HepG2 (cell line): ENCODE data around the gene MMRN2.

ENCODE experiments used
- CTCF ChIP-seq: sonication (generic); formaldehyde crosslinking; IDR thresholded peaks from 2 replicates; pipeline ENCODE4 v1.5.0; 2020; ENCODE audit warnings: mild to moderate bottlenecking, missing genetic modification reagents, moderate library complexity
- E2F1 ChIP-seq: sonication (generic); formaldehyde crosslinking; IDR thresholded peaks from 2 replicates; pipeline ENCODE4 v1.5.0; 2020; ENCODE audit warnings: missing genetic modification reagents
- RXRA ChIP-seq: sonication (generic); formaldehyde crosslinking; IDR thresholded peaks from 2 replicates; pipeline ENCODE4 v1.5.1; 2020; ENCODE audit warnings: missing genetic modification reagents
- SNAPC2 ChIP-seq: sonication (generic); formaldehyde crosslinking; IDR thresholded peaks from 2 replicates; pipeline ENCODE4 v1.8.1; 2022; ENCODE audit warnings: mild to moderate bottlenecking, missing genetic modification reagents
- TCF7L2 ChIP-seq: IDR thresholded peaks from 2 replicates; pipeline ENCODE4 v1.6.1; 2011; ENCODE audit warnings: mild to moderate bottlenecking, low read depth, low read length, moderate library complexity
- ZFP91 ChIP-seq: sonication (generic); formaldehyde crosslinking; IDR thresholded peaks from 2 replicates; pipeline ENCODE4 v1.9.0; 2022; ENCODE audit warnings: missing genetic modification reagents, mild to moderate bottlenecking, borderline replicate concordance
- ZNF207 ChIP-seq: fragments of 450-650 bp; IDR thresholded peaks from 2 replicates; pipeline ENCODE4 v1.6.1; 2016; ENCODE audit warnings: antibody characterized with exemption, borderline replicate concordance

- no peak for TF ChIP-seq RXRA (CRISPR knock-in tag)
- TF ChIP-seq CTCF (CRISPR knock-in tag): no peak
- TF ChIP-seq ZNF207: no peak
- no peak for TF ChIP-seq TCF7L2
- TF ChIP-seq ZFP91: no peak
- no peak for TF ChIP-seq E2F1 (CRISPR knock-in tag)
- no peak for TF ChIP-seq SNAPC2
These were observed 39.4 kb downstream of the MMRN2 start for GRCh38 chr10:86918022-86918471.
